Limb (tissue), 2 donors: Measurements from ENCODE around the gene ALDH3A1.

Source experiments
- DNase-seq, 2 donors: peaks; one replicate each; pipeline ENCODE4 v3.0.0-alpha.2; 2016; ENCODE audit errors: extremely low spot score in 2 of 2

ALDH3A1 gene

GRCh38 chr17:19703828-19704613 is 44.1 kb downstream of the ALDH3A1 start:
- DNase-seq: no peak

DNA sequence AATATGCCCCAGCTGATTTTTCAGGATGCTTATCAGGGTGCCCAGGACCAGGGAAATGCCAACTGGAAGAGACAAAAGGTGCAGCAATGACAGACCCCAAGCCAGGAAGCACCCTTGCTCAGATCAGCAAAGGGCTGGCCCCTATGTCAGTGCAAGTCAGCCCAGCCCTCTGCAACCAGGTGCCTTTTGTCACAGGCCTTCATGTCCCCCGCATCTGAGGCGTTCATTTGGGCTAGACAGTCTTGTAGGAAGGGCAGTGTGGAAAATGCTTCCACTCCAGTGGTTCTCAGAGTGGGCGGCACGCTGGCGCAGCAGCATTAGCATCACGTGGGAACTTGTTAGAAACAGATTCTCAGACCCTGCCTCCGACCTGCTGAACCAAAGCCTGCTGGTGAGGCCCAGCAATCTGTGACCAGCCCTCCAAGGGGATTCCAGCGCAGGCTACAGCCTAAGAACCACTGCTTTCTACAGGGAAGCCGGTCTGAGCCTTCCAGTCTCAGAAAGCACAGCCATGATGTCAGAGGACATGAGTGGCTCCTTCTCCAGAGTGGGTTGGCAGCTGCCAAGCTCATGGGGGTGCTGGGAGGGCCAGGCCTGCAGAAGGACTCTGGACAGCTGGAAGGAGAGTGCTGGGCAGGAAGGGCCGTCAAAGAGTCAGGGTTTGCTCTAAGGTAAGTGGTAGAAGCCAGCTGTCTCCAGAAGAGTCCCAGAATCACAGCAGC is 44.8 kb downstream of the ALDH3A1 start:
- DNase-seq: no peak

- no peak for DNase-seq
These were observed 45.9 kb downstream of the ALDH3A1 start for GRCh38 chr17:19702217-19702641.
